ENCODE results near the gene POLE3.
"Not testable (repeated sequence)": the region's sequence is repeated elsewhere in the genome, so short reads cannot be mapped to it uniquely, and the experiment has no call there.

POLE3 gene

DNA sequence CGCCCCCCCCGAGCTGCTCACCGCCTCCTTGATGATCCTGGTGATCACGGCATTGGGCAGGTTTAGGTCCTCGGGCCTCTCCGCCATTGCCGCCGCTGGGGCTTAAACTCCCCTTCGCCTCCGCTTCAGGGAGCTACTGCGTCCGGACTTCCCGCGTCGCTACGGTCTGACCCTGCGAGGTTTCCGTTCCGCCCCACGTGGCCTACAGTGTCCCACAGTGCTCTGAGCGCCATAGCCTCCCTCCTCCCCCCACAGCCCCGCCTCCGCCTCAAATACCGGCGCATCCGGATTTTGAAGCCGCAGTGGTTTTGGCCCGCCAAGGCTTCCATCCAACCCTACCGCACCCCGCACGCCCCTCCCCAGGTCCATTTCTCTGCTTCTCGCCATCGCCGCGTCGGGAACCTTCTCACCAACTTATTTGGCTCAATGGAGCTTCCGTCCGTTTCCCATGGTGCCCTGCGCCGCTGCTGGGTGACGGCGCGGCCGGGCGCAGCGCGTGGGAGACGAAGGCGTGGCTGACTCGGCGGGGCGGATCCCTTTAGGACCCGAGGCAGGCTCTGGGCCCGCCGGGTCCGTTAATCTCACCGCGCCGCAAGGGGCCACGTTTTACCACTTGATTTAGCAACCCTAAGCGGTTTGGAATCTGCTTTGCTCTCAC is at the start of gene POLE3, which contains the start of gene C9orf43:
Gene POLE3 (minus strand): TSS at position 469 of the 658 bp plus-strand sequence. CDS start 382 bp downstream, at position 87.
Gene C9orf43 (plus strand): TSS at position 541 of the 658 bp plus-strand sequence. CDS start 2,747 bp downstream, outside the sequence.
- peak; percentile 97 for DNase-seq

GRCh38 chr9:113456235-113456634 is 45.8 kb upstream of the POLE3 start:
- no peak for DNase-seq

DNA sequence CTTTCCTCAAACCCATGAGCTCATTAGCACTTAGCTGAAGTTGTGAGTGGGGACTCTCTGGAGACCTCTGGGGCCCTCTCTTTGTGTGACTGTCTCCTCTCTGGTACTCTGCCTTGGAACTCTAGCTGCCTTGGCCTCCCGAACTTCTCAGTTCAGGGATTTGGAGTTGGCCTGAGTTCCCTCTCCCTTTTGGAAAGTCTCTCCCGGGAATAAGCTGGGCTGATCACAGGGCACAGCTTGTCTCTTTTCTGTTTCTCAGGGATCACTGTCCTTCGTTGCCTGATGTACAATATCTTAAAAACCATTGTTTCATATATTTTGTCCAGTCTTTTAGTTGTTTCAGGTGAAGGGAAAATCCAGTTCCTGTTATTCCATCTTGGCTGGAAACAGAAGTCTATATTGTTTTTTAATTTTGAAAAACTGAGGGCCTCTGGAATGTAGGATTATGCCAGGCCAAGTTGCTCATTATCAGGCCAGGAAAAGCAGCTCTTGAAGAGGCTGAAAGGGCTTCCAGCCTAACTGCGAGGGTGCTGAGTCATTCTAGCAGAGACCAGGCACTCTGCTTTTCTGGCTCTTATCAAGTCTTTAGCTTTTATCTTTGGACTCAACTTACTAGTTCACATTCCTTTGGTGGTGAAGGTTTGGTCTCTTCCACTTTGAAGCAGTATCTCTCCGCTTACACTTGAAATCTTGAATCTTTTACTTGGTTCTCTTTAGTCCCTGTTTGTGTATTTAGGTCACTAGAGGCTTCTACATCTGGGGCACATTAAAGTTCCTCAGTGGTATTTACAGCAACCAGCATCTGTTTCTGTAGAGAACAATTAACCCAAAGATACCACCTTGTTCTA is 44.7 kb upstream of the POLE3 start:
- peak; percentile 96 for DNase-seq

- no peak for DNase-seq
Measured at GRCh38 chr9:113452113-113452605, 41.7 kb upstream of the POLE3 start.

GRCh38 chr9:113449376-113449775 is 38.9 kb upstream of the POLE3 start:
- DNase-seq: no peak

GRCh38 chr9:113446323-113446740 is 35.9 kb upstream of the POLE3 start:
- no peak for DNase-seq

GRCh38 chr9:113444736-113445135 is 34.3 kb upstream of the POLE3 start:
- no peak for DNase-seq

DNA sequence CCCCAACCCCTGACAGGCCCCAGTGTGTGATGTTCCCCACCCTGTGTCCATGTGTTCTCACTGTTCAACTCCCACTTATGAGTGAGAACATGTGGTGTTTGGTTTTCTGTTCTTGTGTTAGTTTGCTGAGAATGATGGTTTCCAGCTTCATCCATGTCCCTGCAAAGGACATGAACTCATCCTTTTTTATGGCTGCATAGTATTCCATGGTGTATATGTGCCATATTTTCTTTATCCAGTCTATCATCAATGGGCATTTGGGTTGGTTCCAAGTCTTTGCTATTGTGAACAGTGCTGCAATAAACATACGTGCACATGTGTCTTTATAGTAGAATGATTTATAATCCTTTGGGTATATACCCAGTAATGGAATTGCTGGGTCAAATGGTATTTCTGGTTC is 27.2 kb upstream of the POLE3 start:
- DNase-seq: not testable (repeated sequence)

GRCh38 chr9:113436728-113437515 is 26.4 kb upstream of the POLE3 start:
- no peak for DNase-seq

GRCh38 chr9:113431191-113431590 is 20.7 kb upstream of the POLE3 start:
- DNase-seq: no peak

DNA sequence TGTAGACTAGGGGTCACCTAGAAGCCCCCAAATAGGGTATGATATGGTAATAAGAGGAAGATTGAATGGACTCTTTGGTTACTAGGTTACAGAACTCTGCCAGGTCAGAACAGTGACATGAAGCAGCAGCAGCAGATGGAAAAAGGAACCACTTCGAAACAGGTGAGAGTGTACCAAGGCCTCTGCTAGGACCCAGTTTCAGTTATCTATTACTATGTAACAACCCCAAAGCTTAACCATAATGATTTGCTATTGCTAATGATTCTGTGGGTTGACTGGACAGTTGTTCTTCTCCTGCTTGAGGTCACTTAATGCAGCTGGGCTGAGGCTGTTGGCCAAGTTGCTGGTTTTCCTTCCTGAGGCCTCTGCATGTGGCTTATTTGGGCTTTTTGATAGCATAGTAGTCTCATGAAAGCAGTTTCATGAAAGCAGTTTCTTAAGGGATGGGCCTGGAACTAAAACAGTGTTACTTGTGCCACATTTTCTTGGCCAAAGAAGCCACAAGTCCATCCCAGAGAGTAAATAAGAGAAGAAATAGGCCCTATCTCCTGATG is 17.7 kb upstream of the POLE3 start:
- no peak for DNase-seq

DNA sequence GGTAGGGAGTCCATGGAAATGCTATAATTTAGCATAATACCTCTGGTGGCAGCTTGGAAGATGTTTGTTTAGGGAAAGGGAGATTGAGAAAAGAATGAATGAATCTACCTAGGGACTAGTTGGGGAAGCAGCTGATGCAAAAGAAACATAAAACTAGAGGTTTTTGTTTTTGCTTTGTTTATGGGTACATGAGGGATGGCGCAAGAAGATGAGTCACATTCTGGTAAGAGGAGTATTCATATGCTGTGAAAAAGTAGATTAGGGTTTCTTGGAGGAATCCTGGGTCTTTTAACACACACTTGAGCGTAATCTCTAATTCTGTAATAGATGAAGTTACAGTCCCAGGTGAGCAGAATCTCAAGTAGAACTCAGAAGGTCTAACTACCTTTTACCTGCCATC is 17.2 kb upstream of the POLE3 start:
- no peak for DNase-seq

DNA sequence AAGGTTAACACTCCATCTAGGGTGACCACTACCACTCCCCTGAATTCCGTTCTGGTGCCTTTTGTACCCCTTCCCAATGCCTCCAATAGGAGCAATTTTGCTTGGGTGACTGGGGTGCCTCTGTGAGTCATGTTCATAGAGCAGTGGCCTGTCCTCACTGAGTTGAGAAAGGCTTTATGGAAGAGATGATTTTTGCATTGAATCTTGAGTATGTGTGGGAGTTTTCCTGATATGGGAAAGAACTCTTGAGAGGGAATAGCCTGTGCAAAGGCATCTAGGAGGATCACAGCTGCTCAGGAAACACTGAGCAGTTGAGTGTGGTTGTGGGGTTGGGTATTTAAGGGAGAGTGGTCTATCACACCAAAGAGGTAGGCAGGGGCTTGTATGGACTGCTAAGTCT is 16.2 kb upstream of the POLE3 start:
- peak; percentile 10 for DNase-seq

- DNase-seq: peak; percentile 53
Measured at GRCh38 chr9:113425072-113425471, 14.6 kb upstream of the POLE3 start.

DNA sequence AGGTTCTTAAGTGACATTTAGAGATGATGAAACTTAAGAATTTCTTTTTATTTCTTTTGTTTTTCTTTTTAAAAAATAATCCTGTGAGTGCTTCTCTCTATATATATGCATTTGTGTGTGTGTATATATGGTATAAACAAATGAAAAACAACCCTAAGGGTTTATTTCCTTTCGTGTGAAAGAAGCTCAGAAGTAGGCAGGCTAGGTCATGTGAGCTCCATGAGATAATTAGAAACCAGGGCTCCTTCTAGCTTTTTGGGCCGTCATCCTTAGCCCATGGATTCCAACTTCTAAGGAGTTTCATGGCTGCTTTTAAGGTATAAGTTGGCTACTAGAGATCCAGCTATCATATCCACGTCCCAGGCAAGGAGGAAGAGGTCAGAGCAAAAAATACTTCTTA is 11.3 kb upstream of the POLE3 start:
- no peak for DNase-seq

DNA sequence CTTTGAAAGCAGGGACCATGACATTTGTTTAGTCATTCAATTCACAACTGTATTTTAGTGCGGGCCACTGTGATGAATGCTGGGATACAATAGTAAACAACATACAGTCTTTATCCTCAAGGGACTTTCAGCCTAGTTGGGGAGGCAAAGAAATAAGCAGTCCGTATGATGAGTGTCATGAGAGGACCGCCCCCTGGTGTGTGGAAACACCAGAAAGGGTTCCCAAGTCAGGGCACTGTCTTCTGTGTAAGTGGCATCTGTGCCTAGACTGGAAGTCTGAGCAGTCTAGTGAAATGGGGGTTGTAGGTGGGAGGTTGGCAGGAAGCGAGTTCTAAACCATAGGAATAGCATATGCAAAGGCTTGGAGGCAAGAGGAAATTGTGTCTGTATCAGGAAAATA is 6.9 kb upstream of the POLE3 start:
- peak; percentile 34 for DNase-seq

- peak; percentile 34 for DNase-seq
Measured at GRCh38 chr9:113416149-113416721, 5.8 kb upstream of the POLE3 start.

- DNase-seq: no peak
Measured at GRCh38 chr9:113409883-113410206, 630 bp downstream of the POLE3 start.

GRCh38 chr9:113409481-113409880 is 994 bp downstream of the POLE3 start:
- no peak for DNase-seq

- peak; percentile 88 for DNase-seq
Measured at GRCh38 chr9:113406873-113407511, 3.5 kb downstream of the POLE3 start.

DNA sequence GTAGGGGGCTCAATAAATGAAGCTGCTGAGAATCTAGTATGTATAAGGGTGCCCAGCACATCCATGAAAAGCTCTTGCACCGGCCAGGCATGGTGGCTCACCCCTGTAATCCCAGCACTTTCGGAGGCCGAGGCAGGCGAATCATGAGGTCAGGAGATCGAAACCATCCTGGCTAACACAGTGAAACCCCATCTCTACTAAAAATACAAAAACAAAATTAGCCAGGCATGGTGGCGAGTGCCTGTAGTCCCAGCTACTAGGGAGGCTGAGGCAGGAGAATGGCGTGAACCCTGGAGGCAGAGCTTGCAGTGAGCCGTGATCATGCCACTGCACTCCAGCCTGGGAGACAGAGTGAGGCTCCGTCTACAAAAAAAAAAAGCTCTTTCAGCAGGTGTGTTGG is 4.1 kb downstream of the POLE3 start:
- DNase-seq: not testable (repeated sequence)

- no peak for DNase-seq
Measured at GRCh38 chr9:113403646-113404045, 6.8 kb downstream of the POLE3 start.
